H1 (cell line): Measurements from ENCODE around the gene SIX3. TPM values are rescaled to one million over a fixed set of nuclear protein-coding genes. Genes with fewer than 3 reads are reported as not detected.
A peak's percentile ranks its signal among the peaks of the same experiment; 100 is the strongest.

Experiments used
- ATF3 ChIP-seq: IDR thresholded peaks from 2 replicates; pipeline ENCODE4 v1.6.1; 2011; ENCODE audit warnings: low read depth, mild to moderate bottlenecking, low read length; ENCODE audit not compliant: insufficient read depth
- CBX8 ChIP-seq: fragments of 300-800, 300-1000 bp; sonication (generic); IDR thresholded peaks from 2 replicates; pipeline ENCODE4 v1.7.1; 2016; ENCODE audit warnings: low read depth, low read length, borderline replicate concordance
- CHD1 ChIP-seq: IDR thresholded peaks from 2 replicates; pipeline ENCODE4 v1.6.1; 2012; ENCODE audit warnings: low read depth, low read length, improper control_type of control experiment
- CHD7 ChIP-seq: fragments of 300-600 bp; sonication (generic); IDR thresholded peaks from 2 replicates; pipeline ENCODE4 v1.7.1; 2012; ENCODE audit warnings: low read length, moderate library complexity, mild to moderate bottlenecking, inconsistent platforms; ENCODE audit not compliant: insufficient replicate concordance
- KDM4A ChIP-seq: IDR thresholded peaks from one replicate; pipeline ENCODE4 v1.7.1; 2012; ENCODE audit warnings: low read depth, mild to moderate bottlenecking, moderate library complexity, low read length, inconsistent platforms; ENCODE audit not compliant: severe bottlenecking
- KDM5A ChIP-seq: fragments of 200-600 bp; IDR thresholded peaks from 2 replicates; pipeline ENCODE4 v1.7.1; 2012; ENCODE audit warnings: mild to moderate bottlenecking, low read length, inconsistent platforms, mixed read lengths
- NANOG ChIP-seq: IDR thresholded peaks from 2 replicates; pipeline ENCODE4 v1.6.1; 2011; ENCODE audit warnings: low read length, low read depth, mild to moderate bottlenecking, inconsistent platforms; ENCODE audit not compliant: insufficient read depth, poor library complexity, severe bottlenecking
- SIN3A ChIP-seq, 2 experiments: IDR thresholded peaks in 1 of 2; conservative IDR thresholded peaks in 1 of 2; 2 replicates each; pipeline ENCODE4 v1.6.1; 2011 to 2012; ENCODE audit warnings: low read length in 2 of 2, improper control_type of control experiment in 1 of 2, low read depth in 1 of 2, mild to moderate bottlenecking in 1 of 2
- SP2 ChIP-seq: IDR thresholded peaks from 2 replicates; pipeline ENCODE4 v1.6.1; 2012; ENCODE audit warnings: mild to moderate bottlenecking, low read length, inconsistent platforms
- polyA plus RNA-seq, 7 experiments: library from polyadenylated mRNA; depleted of rRNA in 3 of 7; stranded (reverse) in 5 of 7; unstranded in 2 of 7; fragments of >200 nt in 5 of 7; fragments of 200-250 nt in 2 of 7; gene quantifications; 1 replicate in 5 of 7; 2 replicates in 1 of 7; 4 replicates in 1 of 7; pipeline versions ENCODE4 v1.2.1 to v1.2.3, GENCODE V29; 2011 to 2013; ENCODE audit warnings: missing spikeins in 2 of 7, mixed read lengths in 2 of 7
- total RNA-seq: library from RNA; stranded (reverse); fragmentation: NEBNext Ultra II Directional; extraction: Animal tissue kit (Norgen Biotek cat#: 25700); gene quantifications from 2 replicates; pipeline ENCODE4 v1.2.1, GENCODE V29; 2021

The SIX3 gene
- total and polyA plus RNA-seq, 2 of the 8 experiments (the other 6 are each of a cell fraction or from before 2014, with no cell fraction given): 0.02 to 0.19 TPM

GRCh38 chr2:44937688-44938240, 3.7 kb upstream of the SIX3 start (continued):
- TF ChIP-seq CHD1 (no peak), NANOG (peak; percentile 6), KDM5A (no peak), CHD7 (no peak), KDM4A (peak; percentile 36), SIN3A (conservative IDR thresholded peaks at IDR 0.05 in 1 of 2, IDR thresholded peaks at IDR 0.05 in 1 of 2; ENCODE audit: low read depth in 1 of 2, low read length in 2 of 2) (no peak), CBX8 (no peak), ATF3 (no peak), SP2 (no peak)
